ENCODE results near the gene IL1R1. TPM values are rescaled to one million over a fixed set of nuclear protein-coding genes. Genes with fewer than 3 reads are reported as not detected.
A peak's percentile ranks its signal among the peaks of the same experiment; 100 is the strongest.

IL1R1 gene
- total and polyA plus RNA-seq, 4 donors: 2.5 to 12.6 (median 7.3) TPM

GRCh38 chr2:102224824-102225739 is 82.5 kb downstream of the IL1R1 start:
- 88% methylated on average over 6 of the region's 8 CpGs for WGBS (ENCODE audit: insufficient coverage)
- Histone ChIP-seq H3K27me3 (ENCODE audit: control insufficient read depth, insufficient read depth, low read length) (no peaks in the 10 kb centered on the region), H3K27ac (ENCODE audit: low read depth, low read length) (no peak overlapping the region), H3K4me1 (ENCODE audit: control insufficient read depth, insufficient read depth, low read length) (peaks cover 17% of the 10 kb centered on the region), H3K4me3 (ENCODE audit: low read depth, low read length) (no peak overlapping the region), H3K36me3 (ENCODE audit: control insufficient read depth, insufficient read depth, low read length) (no peaks in the 10 kb centered on the region), H3K9me3 (ENCODE audit: control insufficient read depth, insufficient read depth, low read length) (no peaks in the 10 kb centered on the region)
- no peak for DNase-seq (ENCODE audit: low read depth in 4 of 6, low spot score in 6 of 6)

GRCh38 chr2:102226171-102226570 is 83.6 kb downstream of the IL1R1 start:
- WGBS (ENCODE audit: insufficient coverage): 89% methylated on average over 4 of the region's 6 CpGs
- no peak overlapping the region for H3K27ac ChIP-seq (ENCODE audit: low read depth, low read length)
- H3K9me3 ChIP-seq (ENCODE audit: control insufficient read depth, insufficient read depth, low read length): no peaks in the 10 kb centered on the region
- H3K36me3 ChIP-seq (ENCODE audit: control insufficient read depth, insufficient read depth, low read length): no peaks in the 10 kb centered on the region
- no peaks in the 10 kb centered on the region for H3K27me3 ChIP-seq (ENCODE audit: control insufficient read depth, insufficient read depth, low read length)
- no peak for DNase-seq (ENCODE audit: low read depth in 4 of 6, low spot score in 6 of 6)
- H3K4me3 ChIP-seq (ENCODE audit: low read depth, low read length): no peak overlapping the region
- H3K4me1 ChIP-seq (ENCODE audit: control insufficient read depth, insufficient read depth, low read length): peaks cover 17% of the 10 kb centered on the region

- DNase-seq (ENCODE audit: low read depth in 4 of 6, low spot score in 6 of 6): peak in 2 of 6 donors; percentile 39 to 43
- H3K27me3 ChIP-seq (ENCODE audit: control insufficient read depth, insufficient read depth, low read length): no peaks in the 10 kb centered on the region
- no peaks in the 10 kb centered on the region for H3K9me3 ChIP-seq (ENCODE audit: control insufficient read depth, insufficient read depth, low read length)
- 34% methylated on average over 6 of the region's 7 CpGs for WGBS (ENCODE audit: insufficient coverage)
- H3K27ac ChIP-seq (ENCODE audit: low read depth, low read length): peak overlapping the region; percentile 79
- no peaks in the 10 kb centered on the region for H3K36me3 ChIP-seq (ENCODE audit: control insufficient read depth, insufficient read depth, low read length)
- no peak overlapping the region for H3K4me3 ChIP-seq (ENCODE audit: low read depth, low read length)
- peaks cover 17% of the 10 kb centered on the region for H3K4me1 ChIP-seq (ENCODE audit: control insufficient read depth, insufficient read depth, low read length)
These were observed 84.3 kb downstream of the IL1R1 start for GRCh38 chr2:102226612-102227391.

- 93% methylated on average over 3 of the region's 6 CpGs for WGBS (ENCODE audit: insufficient coverage)
- H3K4me1 ChIP-seq (ENCODE audit: control insufficient read depth, insufficient read depth, low read length): peaks cover 17% of the 10 kb centered on the region
- no peaks in the 10 kb centered on the region for H3K27me3 ChIP-seq (ENCODE audit: control insufficient read depth, insufficient read depth, low read length)
- no peak for DNase-seq (ENCODE audit: low read depth in 4 of 6, low spot score in 6 of 6)
- no peak overlapping the region for H3K27ac ChIP-seq (ENCODE audit: low read depth, low read length)
- H3K4me3 ChIP-seq (ENCODE audit: low read depth, low read length): no peak overlapping the region
- no peaks in the 10 kb centered on the region for H3K9me3 ChIP-seq (ENCODE audit: control insufficient read depth, insufficient read depth, low read length)
- no peaks in the 10 kb centered on the region for H3K36me3 ChIP-seq (ENCODE audit: control insufficient read depth, insufficient read depth, low read length)
These were observed 86.7 kb downstream of the IL1R1 start for GRCh38 chr2:102229141-102229769.

Other genes with a start within 250 kb of the IL1R1 start
- 1 to 10 TPM in 1 of 2 donors, not detected in 1; 1.1 TPM for gene IL1R2, start 150.8 kb upstream of the IL1R1 start, total RNA-seq
- not detected for gene IL1R2, start 150.8 kb upstream of the IL1R1 start, polyA plus RNA-seq (ENCODE audit: insufficient read length in 2 of 2)
- gene IL1RL2, start 44.3 kb downstream of the IL1R1 start, total RNA-seq: 1 to 10 TPM in 1 of 2 donors, under 1 TPM in 1; 0.28 to 2.0 TPM
- gene IL1RL2, start 44.3 kb downstream of the IL1R1 start, polyA plus RNA-seq (ENCODE audit: insufficient read length in 2 of 2): 1 to 10 TPM in 1 of 2 donors, under 1 TPM in 1; 0.84 to 1.5 TPM
- 1 to 10 TPM in 1 of 2 donors, under 1 TPM in 1; 0.17 to 1.1 TPM for gene IL1RL1, start 168.8 kb downstream of the IL1R1 start, total RNA-seq
- gene IL1RL1, start 168.8 kb downstream of the IL1R1 start, polyA plus RNA-seq (ENCODE audit: insufficient read length in 2 of 2): not detected
- gene IL18R1, start 213.1 kb downstream of the IL1R1 start, total RNA-seq: 1 to 10 TPM; 1.2 to 2.1 TPM
- under 1 TPM; 0.59 to 0.71 TPM for gene IL18R1, start 213.1 kb downstream of the IL1R1 start, polyA plus RNA-seq (ENCODE audit: insufficient read length in 2 of 2)